K562 (cell line): ENCODE data around the gene C2CD2L. TPM values are rescaled to one million over a fixed set of nuclear protein-coding genes. Genes with fewer than 3 reads are reported as not detected.

Experiments
- CBX5 ChIP-seq: IDR thresholded peaks from 2 replicates; pipeline ENCODE4 v1.6.1; 2014; ENCODE audit warnings: low read depth, borderline replicate concordance
- DPF2 ChIP-seq: fragments of 450-650 bp; IDR thresholded peaks from 2 replicates; pipeline ENCODE4 v1.6.1; 2016
- KLF13 ChIP-seq: fragments of 450-650 bp; IDR thresholded peaks from 2 replicates; pipeline ENCODE4 v1.6.1; 2016; ENCODE audit warnings: missing genetic modification characterization, low read depth, mild to moderate bottlenecking, missing compliant biosample characterization, moderate library complexity, borderline replicate concordance
- KLF6 ChIP-seq: fragments of 250-450 bp; sonication (Bioruptor Pico); IDR thresholded peaks from 2 replicates; pipeline ENCODE4 v1.4.0; 2020; ENCODE audit warnings: mild to moderate bottlenecking, moderate library complexity, borderline replicate concordance
- LCOR ChIP-seq: sonication (generic); formaldehyde crosslinking; IDR thresholded peaks from 2 replicates; pipeline ENCODE4 v1.8.0; 2022; ENCODE audit warnings: mild to moderate bottlenecking, missing genetic modification reagents
- MAFK ChIP-seq: IDR thresholded peaks from 2 replicates; pipeline ENCODE4 v1.6.1; 2011; ENCODE audit warnings: low read length, improper control_type of control experiment
- MBD1 ChIP-seq: fragments of 250-450 bp; sonication (Bioruptor Pico); IDR thresholded peaks from 2 replicates; pipeline ENCODE4 v1.8.0; 2022; ENCODE audit warnings: inconsistent platforms
- POLR3A ChIP-seq: IDR thresholded peaks from 2 replicates; pipeline ENCODE4 v1.6.1; 2011; ENCODE audit warnings: borderline replicate concordance, mild to moderate bottlenecking, moderate library complexity; ENCODE audit not compliant: insufficient read length, insufficient read depth; ENCODE audit errors: extremely low read depth
- RHOXF2B ChIP-seq: fragments of 250-450 bp; sonication (Bioruptor Pico); conservative IDR thresholded peaks from 2 replicates; pipeline ENCODE4 v1.5.1; 2021
- SIX5 ChIP-seq, 2 experiments: IDR thresholded peaks; 2 replicates each; pipeline ENCODE4 v1.6.1; 2011; ENCODE audit warnings: low read length in 2 of 2, borderline replicate concordance in 1 of 2, low read depth in 1 of 2, mild to moderate bottlenecking in 1 of 2, moderate library complexity in 1 of 2; ENCODE audit not compliant: insufficient read depth in 1 of 2
- SREBF1 ChIP-seq: fragments of 150-350 bp; IDR thresholded peaks from 2 replicates; pipeline ENCODE4 v1.6.1; 2014; ENCODE audit warnings: antibody characterized with exemption, low read depth, low read length, borderline replicate concordance
- TAF15 ChIP-seq: fragments of 200-400 bp; formaldehyde crosslinking; IDR thresholded peaks from 2 replicates; pipeline ENCODE4 v1.6.1; 2017; ENCODE audit warnings: mild to moderate bottlenecking, low read depth, low read length, moderate library complexity
- TRIM28 ChIP-seq: fragments of 450-650 bp; IDR thresholded peaks from 2 replicates; pipeline ENCODE4 v1.6.1; 2017
- ZNF347 ChIP-seq: fragments of 450-650 bp; formaldehyde crosslinking; IDR thresholded peaks from 2 replicates; pipeline ENCODE4 v1.4.0; 2020; ENCODE audit warnings: low read depth, mild to moderate bottlenecking, moderate library complexity
- ZNF384 ChIP-seq: IDR thresholded peaks from 2 replicates; pipeline ENCODE4 v1.6.1; 2012; ENCODE audit warnings: low read depth, low read length, improper control_type of control experiment
- ZNF444 ChIP-seq: fragments of 250-450 bp; sonication (Bioruptor Pico); IDR thresholded peaks from 2 replicates; pipeline ENCODE4 v1.4.0; 2020; ENCODE audit warnings: mild to moderate bottlenecking, moderate library complexity
- ZNF780A ChIP-seq: fragments of 250-450 bp; sonication (Bioruptor Pico); IDR thresholded peaks from 2 replicates; pipeline ENCODE4 v1.5.0; 2021; ENCODE audit warnings: mild to moderate bottlenecking
- polyA plus RNA-seq, 8 experiments: library from polyadenylated mRNA; depleted of rRNA in 4 of 8; stranded (reverse) in 5 of 8; unstranded in 3 of 8; fragments of >200 nt; fragmentation: Nextera tagmentation in 2 of 8; fragmentation: Illumina TruSeq in 1 of 8; extraction: Ambion mirVana in 2 of 8; extraction: Trizol in 1 of 8; gene quantifications; 2 replicates each; pipeline versions ENCODE4 v1.2.1 to v1.2.3, GENCODE V29; 2011 to 2014; ENCODE audit warnings: inconsistent platforms in 1 of 8, missing spikeins in 1 of 8
- total RNA-seq, 7 experiments: library from RNA; depleted of rRNA in 6 of 7; stranded (reverse); fragments of >200 nt in 6 of 7; fragmentation: Illumina TruSeq in 2 of 7; extraction: Trizol in 2 of 7; gene quantifications; 2 replicates each; pipeline versions ENCODE4 v1.2.1 to v1.2.3, GENCODE V29; 2011 to 2021; ENCODE audit warnings: low replicate concordance in 1 of 7
- TF ChIP-seq, protein P1 (sequence below): sonication (generic); formaldehyde crosslinking; IDR thresholded peaks from 2 replicates; pipeline ENCODE4 v1.8.0; 2022; ENCODE audit warnings: mild to moderate bottlenecking, missing genetic modification reagents
- TF ChIP-seq, protein P2 (sequence below): fragments of 250-450 bp; sonication (Bioruptor Pico); IDR thresholded peaks from 2 replicates; pipeline ENCODE4 v1.4.0; 2020; ENCODE audit warnings: mild to moderate bottlenecking, moderate library complexity
- TF ChIP-seq, protein P3 (sequence below), 2 experiments: fragments of 450-650 bp in 1 of 2; sonication (generic) in 1 of 2; formaldehyde crosslinking; conservative IDR thresholded peaks; 2 replicates each; pipeline versions ENCODE4 v1.4.0 to v1.8.1; 2020 to 2022; ENCODE audit warnings: mild to moderate bottlenecking in 1 of 2, missing genetic modification reagents in 1 of 2

C2CD2L gene
- total and polyA plus RNA-seq, 9 of the 15 experiments (the other 6 are each of a cell fraction or from before 2014, with no cell fraction given), result 0.66 to 41.2 (median 14.8) TPM

DNA sequence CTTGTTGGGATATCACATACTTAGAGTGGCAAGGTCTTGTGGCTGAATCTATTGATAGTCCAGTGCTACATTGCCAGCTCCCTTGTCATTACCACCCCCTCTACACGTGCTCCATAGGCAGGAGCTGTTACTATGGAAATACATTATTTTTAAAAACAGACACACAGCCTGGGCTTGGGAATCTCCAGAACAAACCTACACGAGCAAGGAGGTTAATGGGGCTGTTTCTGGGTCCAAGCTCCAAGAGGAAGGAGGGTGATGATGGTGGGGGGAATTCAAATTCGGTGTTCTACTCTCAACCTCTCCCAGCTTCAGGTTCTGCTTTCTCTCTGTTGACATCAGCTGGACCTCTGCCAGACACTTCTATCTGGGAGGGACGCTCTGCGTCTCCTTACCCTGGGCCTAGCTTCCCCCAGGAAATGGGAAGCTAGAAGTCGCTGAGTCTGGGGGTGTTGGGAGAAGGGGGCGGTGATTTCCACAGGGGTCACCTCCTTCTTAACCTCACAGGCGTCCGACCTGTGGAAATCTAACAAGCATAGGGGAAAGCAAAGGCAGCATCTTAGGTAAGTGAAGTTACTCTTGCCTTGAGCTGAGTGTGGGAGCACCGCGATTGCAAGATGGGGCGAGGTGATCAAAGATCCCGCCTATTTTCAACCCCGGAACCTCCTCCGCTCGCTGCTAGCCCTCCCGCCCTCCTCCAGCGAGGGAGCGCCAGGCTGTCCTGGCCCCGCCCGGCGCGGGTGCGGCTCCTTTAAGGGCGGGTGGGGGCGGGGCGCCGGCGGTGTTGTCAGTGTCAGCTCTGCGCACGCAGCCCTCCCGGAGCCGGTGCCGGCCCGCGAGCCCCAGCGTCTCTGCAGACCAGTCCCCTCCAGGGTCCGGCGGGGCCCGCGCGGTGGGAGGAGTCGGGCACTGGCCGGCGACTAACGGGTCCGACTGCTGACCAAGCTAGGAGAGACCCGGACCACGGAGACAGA, at the start of gene C2CD2L (continued):
- no peak for TF ChIP-seq ZNF347 (CRISPR knock-in tag)
- TF ChIP-seq, protein P1, sequence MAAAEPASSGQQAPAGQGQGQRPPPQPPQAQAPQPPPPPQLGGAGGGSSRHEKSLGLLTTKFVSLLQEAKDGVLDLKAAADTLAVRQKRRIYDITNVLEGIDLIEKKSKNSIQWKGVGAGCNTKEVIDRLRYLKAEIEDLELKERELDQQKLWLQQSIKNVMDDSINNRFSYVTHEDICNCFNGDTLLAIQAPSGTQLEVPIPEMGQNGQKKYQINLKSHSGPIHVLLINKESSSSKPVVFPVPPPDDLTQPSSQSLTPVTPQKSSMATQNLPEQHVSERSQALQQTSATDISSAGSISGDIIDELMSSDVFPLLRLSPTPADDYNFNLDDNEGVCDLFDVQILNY, result no peak
- TF ChIP-seq ZNF444 (CRISPR knock-in tag), result no peak
- TF ChIP-seq RHOXF2B, result no peak
- no peak; the same call in 1 of the 2 replicates for TF ChIP-seq ZNF384
- TF ChIP-seq MBD1 (CRISPR knock-in tag), result no peak
- no peak for TF ChIP-seq POLR3A
- peak; percentile 85 for TF ChIP-seq DPF2
- TF ChIP-seq ZNF780A (CRISPR knock-in tag), result no peak
- TF ChIP-seq, protein P2, sequence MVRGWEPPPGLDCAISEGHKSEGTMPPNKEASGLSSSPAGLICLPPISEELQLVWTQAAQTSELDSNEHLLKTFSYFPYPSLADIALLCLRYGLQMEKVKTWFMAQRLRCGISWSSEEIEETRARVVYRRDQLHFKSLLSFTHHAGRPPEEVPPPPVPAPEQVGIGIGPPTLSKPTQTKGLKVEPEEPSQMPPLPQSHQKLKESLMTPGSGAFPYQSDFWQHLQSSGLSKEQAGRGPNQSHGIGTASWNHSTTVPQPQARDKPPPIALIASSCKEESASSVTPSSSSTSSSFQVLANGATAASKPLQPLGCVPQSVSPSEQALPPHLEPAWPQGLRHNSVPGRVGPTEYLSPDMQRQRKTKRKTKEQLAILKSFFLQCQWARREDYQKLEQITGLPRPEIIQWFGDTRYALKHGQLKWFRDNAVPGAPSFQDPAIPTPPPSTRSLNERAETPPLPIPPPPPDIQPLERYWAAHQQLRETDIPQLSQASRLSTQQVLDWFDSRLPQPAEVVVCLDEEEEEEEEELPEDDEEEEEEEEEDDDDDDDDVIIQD (CRISPR knock-in tag), result no peak
- TF ChIP-seq KLF6 (CRISPR knock-in tag), result peak; percentile 33; the same call in 1 of the 2 replicates
- no peak for TF ChIP-seq SIX5 (IDR thresholded peaks at IDR 0.05; ENCODE audit: borderline replicate concordance in 1 of 2, insufficient read depth in 1 of 2, low read depth in 1 of 2, low read length in 2 of 2)
- TF ChIP-seq TRIM28, result no peak
- TF ChIP-seq SREBF1, result no peak
- TF ChIP-seq, protein P3, sequence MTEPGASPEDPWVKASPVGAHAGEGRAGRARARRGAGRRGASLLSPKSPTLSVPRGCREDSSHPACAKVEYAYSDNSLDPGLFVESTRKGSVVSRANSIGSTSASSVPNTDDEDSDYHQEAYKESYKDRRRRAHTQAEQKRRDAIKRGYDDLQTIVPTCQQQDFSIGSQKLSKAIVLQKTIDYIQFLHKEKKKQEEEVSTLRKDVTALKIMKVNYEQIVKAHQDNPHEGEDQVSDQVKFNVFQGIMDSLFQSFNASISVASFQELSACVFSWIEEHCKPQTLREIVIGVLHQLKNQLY (CRISPR knock-in tag; conservative IDR thresholded peaks at IDR 0.05), result no peak
- no peak for TF ChIP-seq LCOR (CRISPR knock-in tag)
- TF ChIP-seq TAF15, result no peak
- no peak for TF ChIP-seq CBX5
- TF ChIP-seq KLF13, result no peak
- TF ChIP-seq MAFK, result no peak
